Osteocyte (in vitro differentiated cells): Measurements from ENCODE around the gene TOGARAM2. TPM values are rescaled to one million over a fixed set of nuclear protein-coding genes. Genes with fewer than 3 reads are reported as not detected.

Experiments used
- DNase-seq: peaks from one replicate; pipeline ENCODE4 v3.0.0; 2021; ENCODE audit warnings: mixed read lengths; ENCODE audit not compliant: unreplicated experiment; ENCODE audit errors: extremely low spot score
- H3K27ac Mint-ChIP-seq: one replicate; pipeline ENCODE4 v1.8.0; 2021; ENCODE audit warnings: mild to moderate bottlenecking, mixed read lengths; ENCODE audit not compliant: unreplicated experiment
- H3K27me3 Mint-ChIP-seq: one replicate; pipeline ENCODE4 v1.8.0; 2021; ENCODE audit warnings: mixed read lengths; ENCODE audit not compliant: unreplicated experiment
- H3K36me3 Mint-ChIP-seq: one replicate; pipeline ENCODE4 v1.8.0; 2021; ENCODE audit warnings: mixed read lengths; ENCODE audit not compliant: unreplicated experiment
- H3K4me1 Mint-ChIP-seq: one replicate; pipeline ENCODE4 v1.8.0; 2021; ENCODE audit warnings: mixed read lengths; ENCODE audit not compliant: unreplicated experiment
- H3K4me3 Mint-ChIP-seq: one replicate; pipeline ENCODE4 v1.8.0; 2021; ENCODE audit warnings: mild to moderate bottlenecking, moderate library complexity, mixed read lengths; ENCODE audit not compliant: unreplicated experiment
- H3K9me3 Mint-ChIP-seq: one replicate; pipeline ENCODE4 v1.8.0; 2021; ENCODE audit warnings: mixed read lengths; ENCODE audit not compliant: unreplicated experiment
- CTCF ChIP-seq: fragments of 200-600 bp; sonication (generic); IDR thresholded peaks from 2 replicates; pipeline ENCODE4 v1.5.0; 2021; ENCODE audit warnings: antibody characterized with exemption, mild to moderate bottlenecking, moderate library complexity
- total RNA-seq: library from RNA; stranded (reverse); gene quantifications from 2 replicates; pipeline ENCODE4 v1.2.1, GENCODE V29; 2021

The TOGARAM2 gene
- total RNA-seq, 1 donor from 2014 or later: not detected

- Mint-ChIP-seq H3K36me3 (no peaks in the 10 kb centered on the region), H3K27me3 (peaks cover 10% of the 10 kb centered on the region), H3K4me3 (no peak overlapping the region), H3K27ac (no peak overlapping the region), H3K4me1 (no peaks in the 10 kb centered on the region), H3K9me3 (peaks cover under 1% of the 10 kb centered on the region)
- peak; percentile 40 for DNase-seq
- no peak for TF ChIP-seq CTCF
Measured at GRCh38 chr2:29073933-29074332, 92.8 kb downstream of the TOGARAM2 start.

GRCh38 chr2:29074411-29074810, 93.3 kb downstream of the TOGARAM2 start, which contains the start of gene PCARE:
Gene PCARE (minus strand): TSS chr2:29074523. CDS start chr2:29074261, 262 bp downstream.
- Mint-ChIP-seq H3K4me1 (no peaks in the 10 kb centered on the region), H3K9me3 (peaks cover 5% of the 10 kb centered on the region), H3K4me3 (no peak within 1 kb of the TSS), H3K27me3 (peaks cover 10% of the 10 kb centered on the region), H3K36me3 (no peaks in the 10 kb centered on the region), H3K27ac (no peak within 1 kb of the TSS)
- TF ChIP-seq CTCF: no peak
- DNase-seq: peak; percentile 64

- TF ChIP-seq CTCF: no peak
- peaks cover 10% of the 10 kb centered on the region for H3K27me3 Mint-ChIP-seq
- peak; percentile 68 for DNase-seq
- H3K27ac Mint-ChIP-seq: no peak overlapping the region
- no peaks in the 10 kb centered on the region for H3K4me1 Mint-ChIP-seq
- peaks cover 5% of the 10 kb centered on the region for H3K9me3 Mint-ChIP-seq
- H3K4me3 Mint-ChIP-seq: no peak overlapping the region
- no peaks in the 10 kb centered on the region for H3K36me3 Mint-ChIP-seq
Measured at GRCh38 chr2:29075894-29076705, 95.0 kb downstream of the TOGARAM2 start.

- Mint-ChIP-seq H3K27me3 (peaks cover 7% of the 10 kb centered on the region), H3K9me3 (peaks cover 5% of the 10 kb centered on the region), H3K4me3 (no peak overlapping the region), H3K36me3 (no peaks in the 10 kb centered on the region), H3K27ac (no peak overlapping the region), H3K4me1 (no peaks in the 10 kb centered on the region)
- peak; percentile 69 for DNase-seq
- no peak for TF ChIP-seq CTCF
Measured at GRCh38 chr2:29079887-29080286, 98.8 kb downstream of the TOGARAM2 start.

- H3K27me3 Mint-ChIP-seq: peaks cover 5% of the 10 kb centered on the region
- peak; percentile 51 for DNase-seq
- H3K4me3 Mint-ChIP-seq: no peak overlapping the region
- no peaks in the 10 kb centered on the region for H3K4me1 Mint-ChIP-seq
- H3K9me3 Mint-ChIP-seq: peaks cover 5% of the 10 kb centered on the region
- TF ChIP-seq CTCF: no peak
- no peak overlapping the region for H3K27ac Mint-ChIP-seq
- no peaks in the 10 kb centered on the region for H3K36me3 Mint-ChIP-seq
Measured at GRCh38 chr2:29080886-29081743, 100.0 kb downstream of the TOGARAM2 start.
